Progenitor cell of endocrine pancreas (in vitro differentiated cells): ENCODE data around the gene STIL. TPM values are rescaled to one million over a fixed set of nuclear protein-coding genes. Genes with fewer than 3 reads are reported as not detected.

Experiments used
- DNase-seq: peaks from one replicate; pipeline ENCODE4 v3.0.0; 2021; ENCODE audit warnings: low spot score; ENCODE audit not compliant: unreplicated experiment
- H3K27ac Mint-ChIP-seq: 2 replicates; pipeline ENCODE4 v1.8.0; 2021; ENCODE audit warnings: mild to moderate bottlenecking, moderate library complexity, mixed read lengths
- H3K27me3 Mint-ChIP-seq: 2 replicates; pipeline ENCODE4 v1.8.0; 2021; ENCODE audit warnings: mixed read lengths
- H3K36me3 Mint-ChIP-seq: 2 replicates; pipeline ENCODE4 v1.8.0; 2022; ENCODE audit warnings: mixed read lengths; ENCODE audit not compliant: insufficient read depth
- H3K4me1 Mint-ChIP-seq: 2 replicates; pipeline ENCODE4 v1.8.0; 2021; ENCODE audit warnings: low read depth, mixed read lengths
- H3K4me3 Mint-ChIP-seq: 2 replicates; pipeline ENCODE4 v1.8.0; 2021; ENCODE audit warnings: low read depth, mild to moderate bottlenecking, moderate library complexity, mixed read lengths
- H3K9me3 Mint-ChIP-seq: 2 replicates; pipeline ENCODE4 v1.8.0; 2021; ENCODE audit warnings: low read depth, mixed read lengths
- total RNA-seq: library from RNA; stranded (reverse); gene quantifications from 2 replicates; pipeline ENCODE4 v1.2.1, GENCODE V29; 2021
- TF ChIP-seq, protein P1 (sequence below): fragments of 200-600 bp; sonication (generic); IDR thresholded peaks from one replicate; pipeline ENCODE4 v1.5.0; 2021; ENCODE audit warnings: antibody characterized with exemption, mild to moderate bottlenecking; ENCODE audit not compliant: unreplicated experiment

Gene STIL
- total RNA-seq, 1 donor from 2014 or later: 14.8 TPM

DNA sequence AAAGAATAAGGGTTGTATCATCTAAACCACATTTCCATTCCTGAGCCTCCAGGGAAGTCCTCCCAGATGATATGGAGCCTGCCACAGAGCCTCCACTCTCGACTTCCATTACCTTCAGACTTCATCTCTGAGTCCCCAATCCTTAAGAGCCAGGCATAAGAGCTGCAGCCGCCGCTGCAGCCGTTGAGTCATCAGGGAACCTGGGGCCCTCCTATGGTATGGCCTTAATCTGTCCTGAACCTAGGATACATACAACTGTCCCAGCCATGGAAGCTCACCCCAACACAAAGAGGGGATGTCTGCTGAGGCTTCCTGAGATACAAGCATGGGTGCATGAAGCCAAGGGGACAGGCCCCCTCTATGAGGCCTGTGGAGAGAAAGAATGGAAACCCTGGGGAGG, 98.2 kb downstream of the STIL start:
- TF ChIP-seq, protein P1, sequence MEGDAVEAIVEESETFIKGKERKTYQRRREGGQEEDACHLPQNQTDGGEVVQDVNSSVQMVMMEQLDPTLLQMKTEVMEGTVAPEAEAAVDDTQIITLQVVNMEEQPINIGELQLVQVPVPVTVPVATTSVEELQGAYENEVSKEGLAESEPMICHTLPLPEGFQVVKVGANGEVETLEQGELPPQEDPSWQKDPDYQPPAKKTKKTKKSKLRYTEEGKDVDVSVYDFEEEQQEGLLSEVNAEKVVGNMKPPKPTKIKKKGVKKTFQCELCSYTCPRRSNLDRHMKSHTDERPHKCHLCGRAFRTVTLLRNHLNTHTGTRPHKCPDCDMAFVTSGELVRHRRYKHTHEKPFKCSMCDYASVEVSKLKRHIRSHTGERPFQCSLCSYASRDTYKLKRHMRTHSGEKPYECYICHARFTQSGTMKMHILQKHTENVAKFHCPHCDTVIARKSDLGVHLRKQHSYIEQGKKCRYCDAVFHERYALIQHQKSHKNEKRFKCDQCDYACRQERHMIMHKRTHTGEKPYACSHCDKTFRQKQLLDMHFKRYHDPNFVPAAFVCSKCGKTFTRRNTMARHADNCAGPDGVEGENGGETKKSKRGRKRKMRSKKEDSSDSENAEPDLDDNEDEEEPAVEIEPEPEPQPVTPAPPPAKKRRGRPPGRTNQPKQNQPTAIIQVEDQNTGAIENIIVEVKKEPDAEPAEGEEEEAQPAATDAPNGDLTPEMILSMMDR: no peak
- no peak for DNase-seq
- peaks cover 20% of the 10 kb centered on the region for H3K27me3 Mint-ChIP-seq
- H3K4me3 Mint-ChIP-seq: no peak overlapping the region
- no peaks in the 10 kb centered on the region for H3K4me1 Mint-ChIP-seq
- no peaks in the 10 kb centered on the region for H3K36me3 Mint-ChIP-seq
- H3K9me3 Mint-ChIP-seq: no peaks in the 10 kb centered on the region
- no peak overlapping the region for H3K27ac Mint-ChIP-seq

DNA sequence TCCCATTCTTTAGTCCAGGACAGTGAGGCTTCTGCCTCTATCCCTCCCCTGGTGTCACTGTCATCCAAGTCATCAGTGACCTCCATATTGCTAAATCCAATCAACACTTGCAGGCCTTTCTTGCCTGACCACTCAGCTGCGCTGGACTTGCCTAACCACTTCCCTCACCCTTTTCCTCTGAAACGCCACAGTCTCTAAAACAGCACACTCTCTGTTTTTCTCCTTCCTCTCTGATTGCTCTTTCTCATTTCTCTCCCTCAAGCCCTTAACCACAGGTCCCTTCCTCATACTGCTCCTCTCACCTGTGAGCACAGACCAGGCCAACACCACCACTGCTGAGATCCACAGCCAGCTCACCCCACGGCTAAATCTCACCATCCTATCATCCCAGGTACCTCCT, 99.4 kb downstream of the STIL start:
- Mint-ChIP-seq H3K27me3 (peaks cover 29% of the 10 kb centered on the region), H3K4me1 (no peaks in the 10 kb centered on the region), H3K4me3 (no peak overlapping the region), H3K27ac (no peak overlapping the region), H3K9me3 (no peaks in the 10 kb centered on the region), H3K36me3 (no peaks in the 10 kb centered on the region)
- DNase-seq: no peak
- TF ChIP-seq, protein P1: no peak

DNA sequence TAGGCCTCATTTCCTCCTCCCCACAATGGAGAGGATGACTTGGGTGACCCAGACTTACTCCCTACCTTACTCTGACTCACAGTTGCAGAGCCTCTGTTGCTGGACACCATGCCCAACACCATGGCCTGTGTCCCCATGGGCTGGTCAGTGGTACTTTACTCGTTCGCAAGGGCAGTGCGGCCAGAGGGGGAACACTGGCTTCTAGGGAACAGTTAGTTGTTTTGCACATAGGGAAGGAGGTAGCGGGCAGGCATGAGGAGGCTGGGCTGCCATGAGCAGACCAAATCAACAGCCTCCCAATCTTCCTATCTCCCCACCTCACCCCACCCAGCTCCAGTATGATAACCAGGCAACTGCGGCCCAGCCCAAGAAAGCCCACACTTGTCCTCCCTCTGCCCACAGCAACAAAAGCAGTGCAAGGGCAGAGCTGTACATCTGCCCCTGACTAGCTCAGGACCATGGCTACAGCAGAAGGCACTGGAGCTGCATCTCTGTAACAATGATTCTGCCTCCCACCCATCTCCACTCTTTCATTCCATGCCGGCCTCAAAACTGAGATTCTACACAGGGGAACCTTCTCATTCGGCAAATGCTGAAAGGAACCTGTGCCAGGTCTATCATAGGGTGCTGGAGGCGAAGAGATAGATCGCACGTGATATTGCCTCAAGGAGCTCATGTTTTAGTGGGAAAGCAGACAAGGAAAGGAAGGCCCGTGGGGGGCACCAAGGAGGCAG, 100.5 kb downstream of the STIL start:
- no peaks in the 10 kb centered on the region for H3K4me1 Mint-ChIP-seq
- no peaks in the 10 kb centered on the region for H3K36me3 Mint-ChIP-seq
- H3K9me3 Mint-ChIP-seq: no peaks in the 10 kb centered on the region
- no peak overlapping the region for H3K4me3 Mint-ChIP-seq
- no peak overlapping the region for H3K27ac Mint-ChIP-seq
- no peak for DNase-seq
- TF ChIP-seq, protein P1: no peak
- H3K27me3 Mint-ChIP-seq: peaks cover 36% of the 10 kb centered on the region

DNA sequence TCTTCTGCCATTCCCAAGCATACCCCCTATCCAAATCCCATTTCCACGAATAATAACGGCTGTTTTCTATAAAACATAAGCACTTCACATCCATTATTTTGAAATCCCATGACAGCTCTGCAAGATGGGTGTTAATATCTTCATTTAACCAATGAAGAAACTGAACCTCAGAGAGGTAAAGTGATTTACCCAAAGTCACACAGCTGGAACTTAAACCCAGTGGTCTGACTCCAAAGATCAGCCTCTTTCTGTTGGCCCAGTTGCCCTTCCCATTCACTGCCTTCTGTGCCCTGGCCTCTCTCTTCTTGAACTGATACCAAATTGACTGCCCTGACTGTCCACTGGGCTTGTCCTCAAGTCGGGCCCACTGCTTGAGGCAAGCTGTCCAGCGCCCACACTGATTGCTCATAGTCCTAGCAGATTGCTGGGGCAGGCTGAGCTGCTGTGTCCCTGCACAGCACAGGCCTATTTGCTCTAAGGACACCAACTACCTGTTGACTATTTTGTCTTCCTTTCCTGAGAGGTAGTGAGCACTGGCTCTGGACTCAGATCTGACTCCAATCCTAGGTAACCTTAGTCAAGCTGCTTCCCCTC, 101.2 kb downstream of the STIL start:
- no peaks in the 10 kb centered on the region for H3K4me1 Mint-ChIP-seq
- peaks cover 39% of the 10 kb centered on the region for H3K27me3 Mint-ChIP-seq
- DNase-seq: no peak
- no peaks in the 10 kb centered on the region for H3K36me3 Mint-ChIP-seq
- TF ChIP-seq, protein P1: no peak
- no peak overlapping the region for H3K27ac Mint-ChIP-seq
- H3K4me3 Mint-ChIP-seq: no peak overlapping the region
- no peaks in the 10 kb centered on the region for H3K9me3 Mint-ChIP-seq

DNA sequence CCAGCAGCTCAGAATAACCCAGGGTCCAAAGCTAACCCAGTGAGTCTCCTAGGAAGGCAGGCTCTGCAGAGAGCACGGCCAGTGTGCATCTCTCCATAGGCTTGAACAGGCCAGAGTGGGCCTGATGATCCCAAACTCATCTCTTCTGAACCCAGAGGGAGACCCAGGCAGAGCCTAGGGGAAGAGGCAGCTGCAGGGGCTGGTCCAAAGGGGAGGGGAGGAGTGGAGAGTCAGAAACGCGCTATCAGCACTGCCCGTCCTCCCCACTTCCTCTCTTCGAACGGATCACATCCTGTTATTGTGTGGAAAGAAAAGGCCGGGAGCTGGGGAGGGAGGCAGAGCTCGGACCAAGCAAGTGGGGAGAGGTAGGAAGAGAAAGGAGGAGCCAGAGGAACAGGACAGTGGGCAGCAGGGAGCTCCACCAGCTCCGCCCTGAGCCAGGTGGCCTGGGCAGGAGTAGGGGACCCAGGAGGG, 102.1 kb downstream of the STIL start:
- TF ChIP-seq, protein P1: no peak
- Mint-ChIP-seq H3K4me3 (no peak overlapping the region), H3K9me3 (no peaks in the 10 kb centered on the region), H3K36me3 (no peaks in the 10 kb centered on the region), H3K4me1 (no peaks in the 10 kb centered on the region), H3K27me3 (peaks cover 38% of the 10 kb centered on the region), H3K27ac (no peak overlapping the region)
- no peak for DNase-seq
